COR-L47 (cell line): ENCODE measurements around the gene ECE2.

Experiments
- DNase-seq: peaks from one replicate; lab custom pipeline; 2025; lab: John Stamatoyannopoulos, UW

Gene ECE2

GRCh38 chr3:184314700-184315542, 39.1 kb downstream of the ECE2 start:
- DNase-seq: peak; percentile 65

- no peak for DNase-seq
Observed at GRCh38 chr3:184315543-184315867, 39.7 kb downstream of the ECE2 start.

GRCh38 chr3:184315871-184316661, 40.2 kb downstream of the ECE2 start:
- no peak for DNase-seq

GRCh38 chr3:184316792-184317191, 41.0 kb downstream of the ECE2 start:
- DNase-seq: no peak

- no peak for DNase-seq
Observed at GRCh38 chr3:184317201-184317600, 41.4 kb downstream of the ECE2 start.

GRCh38 chr3:184320104-184320445, 44.3 kb downstream of the ECE2 start:
- DNase-seq: peak; percentile 74

- no peak for DNase-seq
Observed at GRCh38 chr3:184321666-184322065, 45.8 kb downstream of the ECE2 start.

- no peak for DNase-seq
Observed at GRCh38 chr3:184322731-184323487, 47.1 kb downstream of the ECE2 start.

- DNase-seq: no peak
Observed at GRCh38 chr3:184323696-184324095, 47.9 kb downstream of the ECE2 start.

- no peak for DNase-seq
Observed at GRCh38 chr3:184325269-184325668, 49.4 kb downstream of the ECE2 start.

GRCh38 chr3:184325715-184326369, 50.0 kb downstream of the ECE2 start:
- no peak for DNase-seq

GRCh38 chr3:184327171-184327570, 51.3 kb downstream of the ECE2 start:
- DNase-seq: no peak

GRCh38 chr3:184328516-184328915, 52.7 kb downstream of the ECE2 start:
- DNase-seq: no peak

GRCh38 chr3:184332370-184333090, 56.7 kb downstream of the ECE2 start:
- no peak for DNase-seq

GRCh38 chr3:184333190-184333589, 57.4 kb downstream of the ECE2 start:
- DNase-seq: no peak

GRCh38 chr3:184333700-184334099, 57.9 kb downstream of the ECE2 start:
- DNase-seq: no peak

- no peak for DNase-seq
Observed at GRCh38 chr3:184334470-184335158, 58.8 kb downstream of the ECE2 start.

GRCh38 chr3:184335291-184335660, 59.5 kb downstream of the ECE2 start:
- DNase-seq: no peak

GRCh38 chr3:184335661-184336546, 60.1 kb downstream of the ECE2 start:
- peak; percentile 87 for DNase-seq
